Fibroblast of skin of back (primary cell): Measurements from ENCODE around the gene MAPKAPK2.

Experiments used
- DNase-seq: peaks from one replicate; pipeline ENCODE4 v3.0.0-alpha.2; 2013

The MAPKAPK2 gene

GRCh38 chr1:206705191-206705590, 20.5 kb downstream of the MAPKAPK2 start:
- DNase-seq: peak; percentile 80

GRCh38 chr1:206705726-206706297, 21.1 kb downstream of the MAPKAPK2 start:
- DNase-seq: no peak

- peak; percentile 92 for DNase-seq
These were observed 21.6 kb downstream of the MAPKAPK2 start for GRCh38 chr1:206706298-206706791.

GRCh38 chr1:206706806-206707366, 22.2 kb downstream of the MAPKAPK2 start:
- DNase-seq: no peak

- no peak for DNase-seq
These were observed 23.4 kb downstream of the MAPKAPK2 start for GRCh38 chr1:206708058-206708457.

GRCh38 chr1:206708882-206709281, 24.2 kb downstream of the MAPKAPK2 start:
- no peak for DNase-seq

GRCh38 chr1:206709322-206709721, 24.6 kb downstream of the MAPKAPK2 start:
- no peak for DNase-seq

- peak; percentile 41 for DNase-seq
These were observed 25.2 kb downstream of the MAPKAPK2 start for GRCh38 chr1:206709772-206710459.

GRCh38 chr1:206710460-206710823, 25.7 kb downstream of the MAPKAPK2 start:
- no peak for DNase-seq

GRCh38 chr1:206713070-206713469, 28.4 kb downstream of the MAPKAPK2 start:
- no peak for DNase-seq

GRCh38 chr1:206713910-206714312, 29.2 kb downstream of the MAPKAPK2 start:
- DNase-seq: no peak

- DNase-seq: peak; percentile 42
These were observed 29.8 kb downstream of the MAPKAPK2 start for GRCh38 chr1:206714331-206715058.

- DNase-seq: no peak
These were observed 30.4 kb downstream of the MAPKAPK2 start for GRCh38 chr1:206715120-206715519.

- DNase-seq: no peak
These were observed 30.9 kb downstream of the MAPKAPK2 start for GRCh38 chr1:206715552-206716158.

- no peak for DNase-seq
These were observed 31.6 kb downstream of the MAPKAPK2 start for GRCh38 chr1:206716159-206716869.

- no peak for DNase-seq
These were observed 32.4 kb downstream of the MAPKAPK2 start for GRCh38 chr1:206716870-206717673.

- DNase-seq: no peak
These were observed 32.9 kb downstream of the MAPKAPK2 start for GRCh38 chr1:206717674-206717989.

- no peak for DNase-seq
These were observed 34.6 kb downstream of the MAPKAPK2 start for GRCh38 chr1:206719169-206719839.

GRCh38 chr1:206721454-206721853, 36.7 kb downstream of the MAPKAPK2 start:
- DNase-seq: no peak

- no peak for DNase-seq
These were observed 38.2 kb downstream of the MAPKAPK2 start for GRCh38 chr1:206722751-206723461.
